Measurements from ENCODE around the gene RPP25L. TPM values are rescaled to one million over a fixed set of nuclear protein-coding genes. Genes with fewer than 3 reads are reported as not detected.

The RPP25L gene
- total and polyA plus RNA-seq, 9 of the 15 experiments (the other 6 are each of a cell fraction or from before 2014, with no cell fraction given) = 16.3 to 43.7 (median 29.0) TPM

- TF ChIP-seq MGA (IDR thresholded peaks at IDR 0.05) = no peak
- TF ChIP-seq ZNF133 (CRISPR knock-in tag; IDR thresholded peaks at IDR 0.05) = no peak
These were observed 8.4 kb upstream of the RPP25L start, which contains the start of gene DCTN3 (continued) for GRCh38 chr9:34620061-34620994.

All from K562 (cell line).